ENCODE results near the gene THAP5. TPM values are rescaled to one million over a fixed set of nuclear protein-coding genes. Genes with fewer than 3 reads are reported as not detected.

The THAP5 gene
- total RNA-seq, 2 experiments from 2014 or later: 11.7 to 12.6 TPM

DNA sequence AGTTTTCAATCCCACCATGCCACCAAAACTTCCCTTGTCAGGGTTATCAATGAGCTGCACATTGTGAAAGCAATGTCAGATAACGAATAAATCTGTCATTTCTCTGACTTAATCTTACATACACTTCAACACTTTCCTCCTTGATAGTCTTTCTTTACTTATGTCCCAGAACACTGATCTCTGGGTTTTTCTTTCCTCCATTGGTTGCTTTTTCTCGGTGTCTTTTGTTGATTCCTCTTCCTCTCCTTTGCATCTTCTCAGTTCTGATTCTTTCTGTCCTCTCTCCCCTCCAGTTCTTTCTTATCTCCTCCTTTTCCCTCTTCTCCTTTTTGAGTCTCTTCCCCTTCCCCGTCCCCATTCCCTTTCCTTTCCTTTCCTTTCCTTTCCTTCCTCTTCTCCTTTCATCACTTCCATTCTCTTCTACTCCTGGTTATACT lies 16.8 kb upstream of the THAP5 start:
- ChIA-PET POLR2A (no interaction called here), CTCF (no interaction called here)
- TF ChIP-seq, protein P1, sequence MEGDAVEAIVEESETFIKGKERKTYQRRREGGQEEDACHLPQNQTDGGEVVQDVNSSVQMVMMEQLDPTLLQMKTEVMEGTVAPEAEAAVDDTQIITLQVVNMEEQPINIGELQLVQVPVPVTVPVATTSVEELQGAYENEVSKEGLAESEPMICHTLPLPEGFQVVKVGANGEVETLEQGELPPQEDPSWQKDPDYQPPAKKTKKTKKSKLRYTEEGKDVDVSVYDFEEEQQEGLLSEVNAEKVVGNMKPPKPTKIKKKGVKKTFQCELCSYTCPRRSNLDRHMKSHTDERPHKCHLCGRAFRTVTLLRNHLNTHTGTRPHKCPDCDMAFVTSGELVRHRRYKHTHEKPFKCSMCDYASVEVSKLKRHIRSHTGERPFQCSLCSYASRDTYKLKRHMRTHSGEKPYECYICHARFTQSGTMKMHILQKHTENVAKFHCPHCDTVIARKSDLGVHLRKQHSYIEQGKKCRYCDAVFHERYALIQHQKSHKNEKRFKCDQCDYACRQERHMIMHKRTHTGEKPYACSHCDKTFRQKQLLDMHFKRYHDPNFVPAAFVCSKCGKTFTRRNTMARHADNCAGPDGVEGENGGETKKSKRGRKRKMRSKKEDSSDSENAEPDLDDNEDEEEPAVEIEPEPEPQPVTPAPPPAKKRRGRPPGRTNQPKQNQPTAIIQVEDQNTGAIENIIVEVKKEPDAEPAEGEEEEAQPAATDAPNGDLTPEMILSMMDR (IDR thresholded peaks at IDR 0.05): no peak
- intact Hi-C loops (cut with DNase I, micrococcal nuclease): no loop called here
- Mint-ChIP-seq H3K36me3 (ENCODE audit: low read depth) (peaks cover under 1% of the 10 kb centered on the region), H3K4me1 (ENCODE audit: low read depth) (no peaks in the 10 kb centered on the region), H3K4me3 (no peak overlapping the region), H3K27ac (no peak overlapping the region), H3K9me3 (no peaks in the 10 kb centered on the region), H3K27me3 (no peaks in the 10 kb centered on the region)
- H3K4me3 ChIP-seq (ENCODE audit: low read length): no peak overlapping the region
- no peak overlapping the region for H3K27ac ChIP-seq (ENCODE audit: low read depth in 1 of 2, low read length in 2 of 2)
- H3K36me3 ChIP-seq (ENCODE audit: insufficient read depth, low read length): no peaks in the 10 kb centered on the region
- ATAC-seq (ENCODE audit: poor library complexity) (no peak), DNase-seq (no peak)
- no peaks in the 10 kb centered on the region for H3K4me1 ChIP-seq (ENCODE audit: insufficient read depth, low read length)
- H3K27me3 ChIP-seq (ENCODE audit: control insufficient read depth in 1 of 2, insufficient read depth in 2 of 2, low read length in 2 of 2): no peaks in the 10 kb centered on the region
- H3K9me3 ChIP-seq (ENCODE audit: control insufficient read depth in 1 of 2, insufficient read depth in 1 of 2, low read length in 2 of 2): no peaks in the 10 kb centered on the region

DNA sequence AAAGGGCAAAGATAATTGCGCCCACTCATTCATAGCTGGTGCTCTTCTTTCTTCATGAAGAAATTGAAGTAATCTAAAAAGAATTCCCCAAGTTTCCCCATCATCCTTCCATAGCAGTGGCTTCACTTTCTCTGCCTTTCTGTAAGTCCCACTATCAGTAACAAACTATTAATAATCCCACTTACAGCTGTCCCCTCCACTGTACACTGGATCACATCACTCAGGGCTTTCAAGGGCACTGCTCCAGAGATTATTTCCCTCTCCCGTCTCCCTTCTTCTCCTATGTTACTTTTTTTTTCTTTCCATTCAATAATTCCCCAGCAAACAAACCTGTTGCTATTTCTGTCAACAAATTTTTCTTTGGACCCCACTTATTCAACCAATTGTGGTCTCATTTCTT lies 16.3 kb upstream of the THAP5 start:
- ChIA-PET CTCF (no interaction called here), POLR2A (interaction anchor here (0.6 kb wide), 1 partner anchor 17 kb away, joined by 3 read pairs; no protein-coding TSS in a partner anchor)
- Histone ChIP-seq H3K27me3 (ENCODE audit: control insufficient read depth in 1 of 2, insufficient read depth in 2 of 2, low read length in 2 of 2) (no peaks in the 10 kb centered on the region), H3K27ac (ENCODE audit: low read depth in 1 of 2, low read length in 2 of 2) (no peak overlapping the region), H3K4me3 (ENCODE audit: low read length) (no peak overlapping the region), H3K36me3 (ENCODE audit: insufficient read depth, low read length) (no peaks in the 10 kb centered on the region), H3K9me3 (ENCODE audit: control insufficient read depth in 1 of 2, insufficient read depth in 1 of 2, low read length in 2 of 2) (no peaks in the 10 kb centered on the region), H3K4me1 (ENCODE audit: insufficient read depth, low read length) (no peaks in the 10 kb centered on the region)
- H3K36me3 Mint-ChIP-seq (ENCODE audit: low read depth): peaks cover 4% of the 10 kb centered on the region
- H3K9me3 Mint-ChIP-seq: no peaks in the 10 kb centered on the region
- no peak for DNase-seq
- H3K4me3 Mint-ChIP-seq: no peak overlapping the region
- no peaks in the 10 kb centered on the region for H3K4me1 Mint-ChIP-seq (ENCODE audit: low read depth)
- ATAC-seq (ENCODE audit: poor library complexity): no peak
- H3K27me3 Mint-ChIP-seq: no peaks in the 10 kb centered on the region
- TF ChIP-seq, protein P1 (IDR thresholded peaks at IDR 0.05): no peak
- H3K27ac Mint-ChIP-seq: no peak overlapping the region
- intact Hi-C loops (cut with DNase I, micrococcal nuclease): no loop called here

DNA sequence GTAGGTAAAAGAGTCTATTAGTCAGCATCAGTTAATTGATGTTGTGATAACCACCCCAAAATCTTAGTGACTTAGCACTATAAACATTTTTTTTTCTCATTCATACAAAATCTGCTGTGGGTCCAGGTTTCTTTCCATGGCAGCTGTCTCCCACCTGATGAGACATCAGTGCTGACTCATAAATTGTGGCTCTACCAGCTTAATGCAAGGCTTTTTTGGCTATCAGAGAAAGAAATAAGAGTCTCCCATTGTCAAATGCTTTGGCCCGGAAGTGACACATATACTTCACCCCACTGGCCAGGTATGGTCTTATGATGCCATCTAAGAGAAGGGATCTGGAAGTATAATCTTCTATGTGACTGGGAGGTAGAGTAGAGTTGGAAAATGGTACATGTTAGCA lies 14.7 kb upstream of the THAP5 start:
- no peaks in the 10 kb centered on the region for H3K27me3 Mint-ChIP-seq
- peaks cover 13% of the 10 kb centered on the region for H3K36me3 Mint-ChIP-seq (ENCODE audit: low read depth)
- Histone ChIP-seq H3K4me1 (ENCODE audit: insufficient read depth, low read length) (no peaks in the 10 kb centered on the region), H3K9me3 (ENCODE audit: control insufficient read depth in 1 of 2, insufficient read depth in 1 of 2, low read length in 2 of 2) (peaks cover 0 to 9% of the 10 kb centered on the region in 2 experiments), H3K4me3 (ENCODE audit: low read length) (no peak overlapping the region), H3K27ac (ENCODE audit: low read depth in 1 of 2, low read length in 2 of 2) (no peak overlapping the region), H3K36me3 (ENCODE audit: insufficient read depth, low read length) (peaks cover 5% of the 10 kb centered on the region), H3K27me3 (ENCODE audit: control insufficient read depth in 1 of 2, insufficient read depth in 2 of 2, low read length in 2 of 2) (no peaks in the 10 kb centered on the region)
- intact Hi-C loops (cut with DNase I, micrococcal nuclease): no loop called here
- ChIA-PET CTCF (no interaction called here), POLR2A (no interaction called here)
- no peak for ATAC-seq (ENCODE audit: poor library complexity)
- H3K4me3 Mint-ChIP-seq: no peak overlapping the region
- H3K9me3 Mint-ChIP-seq: no peaks in the 10 kb centered on the region
- no peak overlapping the region for H3K27ac Mint-ChIP-seq
- no peak for DNase-seq
- TF ChIP-seq, protein P1 (IDR thresholded peaks at IDR 0.05): no peak
- no peaks in the 10 kb centered on the region for H3K4me1 Mint-ChIP-seq (ENCODE audit: low read depth)
